ENCODE measurements around the gene DCTN3. TPM values are rescaled to one million over a fixed set of nuclear protein-coding genes. Genes with fewer than 3 reads are reported as not detected.

The DCTN3 gene
- total RNA-seq, 1 experiment from 2014 or later: 57.5 TPM

DNA sequence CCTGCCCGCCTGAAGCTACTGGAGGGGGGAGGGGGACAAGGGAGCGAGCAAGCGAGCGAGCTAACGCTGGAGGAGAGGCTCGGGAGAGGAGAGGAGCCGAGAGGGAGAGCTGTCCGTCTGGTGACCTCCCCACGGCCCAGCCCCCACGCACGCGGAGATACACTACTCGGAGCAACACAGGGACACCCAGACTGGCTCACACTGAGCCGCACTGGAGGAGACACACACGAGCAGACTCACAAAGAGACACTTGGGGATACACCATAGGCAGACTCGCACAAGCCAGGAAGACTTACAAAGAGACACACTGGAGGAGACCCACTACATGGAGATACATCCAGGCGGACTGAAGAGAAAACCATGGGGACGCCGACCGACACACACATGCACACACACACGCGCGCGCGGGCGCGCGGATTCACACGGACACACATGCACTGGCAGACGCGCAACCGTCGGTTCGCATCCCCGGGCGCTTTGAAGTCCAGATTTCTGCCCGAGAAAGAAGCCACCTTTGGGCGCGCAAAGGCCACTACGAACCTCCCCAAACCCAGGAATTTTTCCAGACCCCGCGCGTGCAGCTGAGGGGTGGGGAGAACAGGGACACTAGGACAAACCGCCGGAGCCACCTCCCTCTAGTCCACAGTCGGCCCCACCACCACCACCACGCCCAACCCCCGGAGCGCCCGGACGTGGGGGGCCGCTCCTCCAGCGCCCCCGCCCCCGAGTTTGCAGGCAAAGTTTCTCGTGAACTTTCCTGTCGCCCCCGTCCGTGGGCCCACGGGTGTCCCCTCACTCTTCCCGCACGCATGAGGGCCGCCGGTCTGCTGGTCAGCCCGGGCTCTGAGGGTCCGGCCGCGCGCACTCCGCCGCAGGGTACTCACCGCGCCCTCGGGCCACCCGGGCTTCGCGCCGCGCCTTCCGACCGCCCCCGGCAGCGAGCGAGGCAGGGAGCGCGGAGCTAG, 31.3 kb downstream of the DCTN3 start:
- Histone ChIP-seq H3K79me2 (ENCODE audit: low read depth) (no peaks in the 10 kb centered on the region), H3K27ac (no peak overlapping the region), H3F3A (ENCODE audit: insufficient read depth, low read depth) (no peaks in the 10 kb centered on the region), H3K27me3 (ENCODE audit: insufficient read depth, low read depth) (peaks cover 40% of the 10 kb centered on the region), H3K9me3 (ENCODE audit: insufficient read depth, low read depth) (no peaks in the 10 kb centered on the region), H3K4me3 (no peak overlapping the region), H3K9me2 (ENCODE audit: insufficient read depth) (no peaks in the 10 kb centered on the region), H4K20me1 (ENCODE audit: insufficient read depth) (no peaks in the 10 kb centered on the region), H3K36me3 (ENCODE audit: low read depth) (no peaks in the 10 kb centered on the region), H2AFZ (no peak overlapping the region), H3K4me2 (no peak overlapping the region), H3K4me1 (replicated peaks; ENCODE audit: insufficient read depth) (no peaks in the 10 kb centered on the region)
- TF ChIP-seq, protein P1, sequence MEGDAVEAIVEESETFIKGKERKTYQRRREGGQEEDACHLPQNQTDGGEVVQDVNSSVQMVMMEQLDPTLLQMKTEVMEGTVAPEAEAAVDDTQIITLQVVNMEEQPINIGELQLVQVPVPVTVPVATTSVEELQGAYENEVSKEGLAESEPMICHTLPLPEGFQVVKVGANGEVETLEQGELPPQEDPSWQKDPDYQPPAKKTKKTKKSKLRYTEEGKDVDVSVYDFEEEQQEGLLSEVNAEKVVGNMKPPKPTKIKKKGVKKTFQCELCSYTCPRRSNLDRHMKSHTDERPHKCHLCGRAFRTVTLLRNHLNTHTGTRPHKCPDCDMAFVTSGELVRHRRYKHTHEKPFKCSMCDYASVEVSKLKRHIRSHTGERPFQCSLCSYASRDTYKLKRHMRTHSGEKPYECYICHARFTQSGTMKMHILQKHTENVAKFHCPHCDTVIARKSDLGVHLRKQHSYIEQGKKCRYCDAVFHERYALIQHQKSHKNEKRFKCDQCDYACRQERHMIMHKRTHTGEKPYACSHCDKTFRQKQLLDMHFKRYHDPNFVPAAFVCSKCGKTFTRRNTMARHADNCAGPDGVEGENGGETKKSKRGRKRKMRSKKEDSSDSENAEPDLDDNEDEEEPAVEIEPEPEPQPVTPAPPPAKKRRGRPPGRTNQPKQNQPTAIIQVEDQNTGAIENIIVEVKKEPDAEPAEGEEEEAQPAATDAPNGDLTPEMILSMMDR (conservative IDR thresholded peaks at IDR 0.05): no peak
- no peak for TF ChIP-seq EZH2 (IDR thresholded peaks at IDR 0.05; ENCODE audit: low read depth)
- no TSS peak for BruUV-seq (replicated peaks)
- intact Hi-C loops (cut with micrococcal nuclease; ENCODE audit: unreplicated experiment): no loop called here
- ChIA-PET POLR2A (ENCODE audit: unreplicated experiment) (no interaction called here), CTCF (interaction anchor here (0.6 kb wide), 1 partner anchor 943 kb away, joined by 4 read pairs; no protein-coding TSS in a partner anchor)
- DNase-seq: no peak

DNA sequence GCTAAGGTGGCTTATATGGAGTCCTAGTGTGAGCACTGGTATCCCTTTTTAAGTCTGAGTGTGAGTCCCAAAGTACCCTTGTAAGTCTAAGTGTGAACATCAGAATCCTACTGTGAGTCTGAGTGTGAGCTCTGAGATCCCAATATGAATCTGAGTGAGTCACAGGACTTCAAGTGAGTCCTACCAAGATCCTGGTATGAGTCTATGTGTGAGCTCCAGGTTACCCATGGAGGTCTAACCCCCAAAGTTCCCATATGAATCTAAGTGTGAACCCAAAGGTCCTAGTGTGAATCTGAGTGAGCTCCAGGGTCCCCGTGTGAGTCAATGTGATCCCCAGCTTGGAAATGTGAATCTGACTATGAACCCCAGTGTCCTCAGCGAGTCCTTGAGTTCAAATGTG, 33.0 kb downstream of the DCTN3 start:
- no peaks in the 10 kb centered on the region for H3K36me3 ChIP-seq (ENCODE audit: low read depth)
- H3K4me1 ChIP-seq (replicated peaks; ENCODE audit: insufficient read depth): no peaks in the 10 kb centered on the region
- ChIA-PET CTCF (interaction anchor here (1.0 kb wide), 1 partner anchor 183 kb away, joined by 3 read pairs; no protein-coding TSS in a partner anchor), POLR2A (ENCODE audit: unreplicated experiment) (interaction anchor here (0.6 kb wide), 1 partner anchor 1105 kb away, joined by 4 read pairs; no protein-coding TSS in a partner anchor)
- H3K27me3 ChIP-seq (ENCODE audit: insufficient read depth, low read depth): peaks cover 57% of the 10 kb centered on the region
- H3K27ac ChIP-seq: no peak overlapping the region
- H3K4me3 ChIP-seq: no peak overlapping the region
- H2AFZ ChIP-seq: no peak overlapping the region
- H4K20me1 ChIP-seq (ENCODE audit: insufficient read depth): no peaks in the 10 kb centered on the region
- H3K79me2 ChIP-seq (ENCODE audit: low read depth): no peaks in the 10 kb centered on the region
- TF ChIP-seq EZH2 (IDR thresholded peaks at IDR 0.05; ENCODE audit: low read depth): no peak
- TF ChIP-seq, protein P1 (conservative IDR thresholded peaks at IDR 0.05): no peak
- H3K9me3 ChIP-seq (ENCODE audit: insufficient read depth, low read depth): no peaks in the 10 kb centered on the region
- H3K9me2 ChIP-seq (ENCODE audit: insufficient read depth): no peaks in the 10 kb centered on the region
- no TSS peak for BruUV-seq (replicated peaks)
- H3K4me2 ChIP-seq: no peak overlapping the region
- intact Hi-C loops (cut with micrococcal nuclease; ENCODE audit: unreplicated experiment): no loop called here
- no peaks in the 10 kb centered on the region for H3F3A ChIP-seq (ENCODE audit: insufficient read depth, low read depth)
- DNase-seq: no peak

DNA sequence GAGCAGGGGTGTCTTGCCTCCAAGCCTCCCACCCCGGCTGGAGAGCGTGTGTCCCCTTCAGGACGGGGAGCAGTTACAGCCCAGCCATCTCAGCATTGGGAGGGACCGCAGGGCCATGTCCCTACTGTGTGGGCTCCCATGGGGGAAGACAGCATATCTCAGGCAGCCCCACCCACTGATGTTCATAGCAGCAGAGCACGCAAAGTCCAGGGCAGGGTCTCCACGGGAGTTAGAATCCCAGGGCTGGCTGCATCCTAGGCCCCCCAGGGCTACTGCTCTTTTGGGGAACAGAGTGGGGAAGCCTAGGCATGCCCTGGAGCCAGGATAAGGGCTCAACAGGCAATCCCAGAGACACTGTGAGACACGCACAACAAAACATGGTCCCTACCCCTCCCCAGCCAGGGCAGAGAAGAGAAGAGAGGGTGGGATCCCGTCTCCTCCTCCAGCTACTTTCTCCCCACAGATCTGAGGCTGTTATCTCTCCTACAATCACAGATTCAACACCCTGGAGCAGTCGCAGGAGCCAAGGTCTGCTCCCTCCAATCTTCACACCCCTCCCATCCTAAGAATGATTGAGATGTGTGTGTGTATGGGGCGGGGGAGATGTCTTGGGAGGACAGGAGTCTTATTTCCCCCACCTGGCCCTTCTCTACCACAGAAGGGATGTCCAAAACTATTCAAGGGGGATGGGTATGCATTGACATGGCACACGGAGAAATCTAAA, 34.2 kb downstream of the DCTN3 start:
- DNase-seq: no peak
- Histone ChIP-seq H3K4me1 (replicated peaks; ENCODE audit: insufficient read depth) (no peaks in the 10 kb centered on the region), H3K9me2 (ENCODE audit: insufficient read depth) (no peaks in the 10 kb centered on the region), H3K4me3 (no peak overlapping the region), H3K27me3 (ENCODE audit: insufficient read depth, low read depth) (peaks cover 55% of the 10 kb centered on the region), H3F3A (ENCODE audit: insufficient read depth, low read depth) (no peaks in the 10 kb centered on the region), H4K20me1 (ENCODE audit: insufficient read depth) (no peaks in the 10 kb centered on the region), H2AFZ (no peak overlapping the region), H3K9me3 (ENCODE audit: insufficient read depth, low read depth) (no peaks in the 10 kb centered on the region), H3K27ac (no peak overlapping the region), H3K36me3 (ENCODE audit: low read depth) (no peaks in the 10 kb centered on the region), H3K79me2 (ENCODE audit: low read depth) (no peaks in the 10 kb centered on the region), H3K4me2 (no peak overlapping the region)
- intact Hi-C loops (cut with micrococcal nuclease; ENCODE audit: unreplicated experiment): no loop called here
- CTCF ChIA-PET: no interaction called here
- TF ChIP-seq, protein P1 (conservative IDR thresholded peaks at IDR 0.05): no peak
- TF ChIP-seq EZH2 (IDR thresholded peaks at IDR 0.05; ENCODE audit: low read depth): no peak
- POLR2A ChIA-PET (ENCODE audit: unreplicated experiment): no interaction called here
- BruUV-seq (replicated peaks): no TSS peak
